Activated CD4-positive, alpha-beta memory T cell treated with anti-CD3 and anti-CD28 coated beads, Interleukin-2, amount 10 ng/mL, durations not matched to agents 7 days and 5 days (primary cell): ENCODE data around the gene SPTBN1. TPM values are rescaled to one million over a fixed set of nuclear protein-coding genes. Genes with fewer than 3 reads are reported as not detected.

ENCODE experiments used
- CTCF ChIA-PET: fragments of 350-600 bp; sonication (Branson Sonifier 250); formaldehyde crosslinking; loops from one replicate; lab custom pipeline; 2021; ENCODE audit warnings: antibody characterized with exemption, inconsistent platforms; lab: Charles Lee
- POLR2A ChIA-PET: fragments of 350-600 bp; sonication (Branson Sonifier 250); formaldehyde crosslinking; loops from one replicate; lab custom pipeline; 2021; ENCODE audit warnings: antibody characterized with exemption; lab: Charles Lee
- DNase-seq: peaks from one replicate; pipeline ENCODE4 v3.0.0-alpha.2; 2020
- H3K27ac Mint-ChIP-seq: one replicate; pipeline ENCODE4 v1.8.0; 2021; ENCODE audit warnings: mild to moderate bottlenecking, mixed read lengths
- H3K27me3 Mint-ChIP-seq: one replicate; pipeline ENCODE4 v1.8.0; 2021; ENCODE audit warnings: mixed read lengths
- H3K36me3 Mint-ChIP-seq: one replicate; pipeline ENCODE4 v1.8.0; 2021; ENCODE audit warnings: low read depth, mixed read lengths
- H3K4me1 Mint-ChIP-seq: one replicate; pipeline ENCODE4 v1.8.0; 2021; ENCODE audit warnings: mixed read lengths
- H3K4me3 Mint-ChIP-seq: one replicate; pipeline ENCODE4 v1.8.0; 2021; ENCODE audit warnings: mild to moderate bottlenecking, mixed read lengths
- H3K9me3 Mint-ChIP-seq: one replicate; pipeline ENCODE4 v1.8.0; 2021; ENCODE audit warnings: mixed read lengths
- total RNA-seq, 2 experiments: library from RNA; stranded (reverse); gene quantifications; one replicate each; pipeline ENCODE4 v1.2.3, GENCODE V29; 2021

SPTBN1 gene
- total RNA-seq, 2 experiments from 2014 or later = 112 TPM

GRCh38 chr2:54549430-54549829 lies 93.3 kb downstream of the SPTBN1 start:
- no peaks in the 10 kb centered on the region for H3K36me3 Mint-ChIP-seq
- CTCF ChIA-PET = no interaction called here
- POLR2A ChIA-PET = interaction anchor here (4.7 kb wide), 1 partner anchor 10 kb away, joined by 24 read pairs; no protein-coding TSS in a partner anchor
- no peak overlapping the region for H3K27ac Mint-ChIP-seq
- H3K9me3 Mint-ChIP-seq = no peaks in the 10 kb centered on the region
- no peak for DNase-seq
- no peak overlapping the region for H3K4me3 Mint-ChIP-seq
- peaks cover 3% of the 10 kb centered on the region for H3K4me1 Mint-ChIP-seq
- peaks cover 2% of the 10 kb centered on the region for H3K27me3 Mint-ChIP-seq

GRCh38 chr2:54549917-54550518 lies 93.9 kb downstream of the SPTBN1 start:
- no peak overlapping the region for H3K4me3 Mint-ChIP-seq
- CTCF ChIA-PET = interaction anchor here (0.7 kb wide), 1 partner anchor 22 kb away, joined by 3 read pairs; no protein-coding TSS in a partner anchor

GRCh38 chr2:54550547-54550946 lies 94.4 kb downstream of the SPTBN1 start:
- H3K4me3 Mint-ChIP-seq = no peak overlapping the region
- H3K36me3 Mint-ChIP-seq = no peaks in the 10 kb centered on the region
- H3K27me3 Mint-ChIP-seq = peaks cover 2% of the 10 kb centered on the region
- no peaks in the 10 kb centered on the region for H3K9me3 Mint-ChIP-seq
- ChIA-PET POLR2A (interaction anchor here (1.2 kb wide), 2 partner anchors 8 to 10 kb away, joined by 3 to 4 read pairs; no protein-coding TSS in a partner anchor), CTCF (interaction anchor here (0.7 kb wide), 2 partner anchors 23 to 288 kb away, joined by 3 read pairs; no protein-coding TSS in a partner anchor)
- no peak for DNase-seq
- H3K4me1 Mint-ChIP-seq = peaks cover 6% of the 10 kb centered on the region
- H3K27ac Mint-ChIP-seq = no peak overlapping the region

More at GRCh38 chr2:54549917-54550518, 93.9 kb downstream of the SPTBN1 start:
- Mint-ChIP-seq H3K9me3 (no peaks in the 10 kb centered on the region), H3K27me3 (peaks cover 2% of the 10 kb centered on the region), H3K4me1 (peaks cover 3% of the 10 kb centered on the region), H3K27ac (no peak overlapping the region), H3K36me3 (no peaks in the 10 kb centered on the region)
- POLR2A ChIA-PET = interaction anchor here (1.2 to 4.7 kb wide), 2 partner anchors 9 kb away, joined by 3 to 24 read pairs; no protein-coding TSS in a partner anchor
- no peak for DNase-seq

- peaks cover 8% of the 10 kb centered on the region for H3K4me1 Mint-ChIP-seq
Measured at GRCh38 chr2:54551123-54551756, 95.1 kb downstream of the SPTBN1 start.

GRCh38 chr2:54553075-54553474 lies 96.9 kb downstream of the SPTBN1 start:
- H3K4me3 Mint-ChIP-seq = no peak overlapping the region
- H3K9me3 Mint-ChIP-seq = no peaks in the 10 kb centered on the region
- H3K27ac Mint-ChIP-seq = no peak overlapping the region
- ChIA-PET POLR2A (interaction anchor here (15.5 kb wide), 1 partner anchor 22 kb away, joined by 570 read pairs; no protein-coding TSS in a partner anchor), CTCF (interaction anchor here (1.4 kb wide), 1 partner anchor 31 kb away, joined by 5 read pairs; no protein-coding TSS in a partner anchor)
- H3K36me3 Mint-ChIP-seq = no peaks in the 10 kb centered on the region
- H3K4me1 Mint-ChIP-seq = peaks cover 15% of the 10 kb centered on the region
- peaks cover 6% of the 10 kb centered on the region for H3K27me3 Mint-ChIP-seq
- no peak for DNase-seq

More at GRCh38 chr2:54551123-54551756, 95.1 kb downstream of the SPTBN1 start:
- POLR2A ChIA-PET = interaction anchor here (1.2 kb wide), 2 partner anchors 7 to 9 kb away, joined by 3 to 4 read pairs; no protein-coding TSS in a partner anchor
- Mint-ChIP-seq H3K9me3 (no peaks in the 10 kb centered on the region), H3K27me3 (peaks cover 2% of the 10 kb centered on the region), H3K27ac (no peak overlapping the region), H3K36me3 (no peaks in the 10 kb centered on the region), H3K4me3 (no peak overlapping the region)
- CTCF ChIA-PET = interaction anchor here (0.7 kb wide), 1 partner anchor 287 kb away, joined by 3 read pairs; no protein-coding TSS in a partner anchor
- DNase-seq = no peak

- peaks cover 6% of the 10 kb centered on the region for H3K27me3 Mint-ChIP-seq
- H3K4me3 Mint-ChIP-seq = no peak overlapping the region
- peaks cover 3% of the 10 kb centered on the region for H3K36me3 Mint-ChIP-seq
- H3K4me1 Mint-ChIP-seq = peaks cover 15% of the 10 kb centered on the region
- DNase-seq = no peak
- H3K27ac Mint-ChIP-seq = no peak overlapping the region
- ChIA-PET CTCF (interaction anchor here (0.6 to 1.4 kb wide), 5 partner anchors 10 to 662 kb away, joined by 3 to 5 read pairs (median 3); no protein-coding TSS in a partner anchor), POLR2A (interaction anchor here (1.2 to 15.5 kb wide), 2 partner anchors 21 to 72 kb away, joined by 3 to 570 read pairs; no protein-coding TSS in a partner anchor)
- H3K9me3 Mint-ChIP-seq = no peaks in the 10 kb centered on the region
Measured at GRCh38 chr2:54553775-54554174, 97.6 kb downstream of the SPTBN1 start.

- ChIA-PET CTCF (interaction anchor here (5.1 kb wide), 1 partner anchor 110 kb away, joined by 26 read pairs; no protein-coding TSS in a partner anchor), POLR2A (interaction anchor here (15.5 kb wide), 1 partner anchor 20 kb away, joined by 570 read pairs; no protein-coding TSS in a partner anchor)
- DNase-seq = no peak
- peaks cover 15% of the 10 kb centered on the region for H3K4me1 Mint-ChIP-seq
- no peak overlapping the region for H3K4me3 Mint-ChIP-seq
- H3K36me3 Mint-ChIP-seq = peaks cover 14% of the 10 kb centered on the region
- H3K27me3 Mint-ChIP-seq = peaks cover 5% of the 10 kb centered on the region
- no peaks in the 10 kb centered on the region for H3K9me3 Mint-ChIP-seq
- H3K27ac Mint-ChIP-seq = no peak overlapping the region
Measured at GRCh38 chr2:54555318-54555837, 99.3 kb downstream of the SPTBN1 start.

- no peak overlapping the region for H3K27ac Mint-ChIP-seq
- DNase-seq = no peak
- ChIA-PET POLR2A (interaction anchor here (1.6 to 15.5 kb wide), 3 partner anchors 18 to 43 kb away, joined by 4 to 570 read pairs (median 132); no protein-coding TSS in a partner anchor), CTCF (interaction anchor here (5.1 kb wide), 1 partner anchor 109 kb away, joined by 26 read pairs; no protein-coding TSS in a partner anchor)
- peaks cover 25% of the 10 kb centered on the region for H3K36me3 Mint-ChIP-seq
- H3K4me1 Mint-ChIP-seq = peaks cover 20% of the 10 kb centered on the region
- peaks cover 5% of the 10 kb centered on the region for H3K27me3 Mint-ChIP-seq
- H3K4me3 Mint-ChIP-seq = peak overlapping the region; percentile 91
- no peaks in the 10 kb centered on the region for H3K9me3 Mint-ChIP-seq
Measured at GRCh38 chr2:54556621-54557121, 100.5 kb downstream of the SPTBN1 start.

GRCh38 chr2:54557211-54557600 lies 101.1 kb downstream of the SPTBN1 start:
- H3K27ac Mint-ChIP-seq = peak overlapping the region; percentile 44
- peaks cover 5% of the 10 kb centered on the region for H3K27me3 Mint-ChIP-seq

GRCh38 chr2:54557601-54558187 lies 101.6 kb downstream of the SPTBN1 start:
- ChIA-PET POLR2A (interaction anchor here (0.6 to 15.5 kb wide), 23 partner anchors 9 to 770 kb away, joined by 3 to 570 read pairs (median 5); partner anchors contain the start of genes ACYP2 and RTN4), CTCF (interaction anchor here (1.0 to 5.4 kb wide), 10 partner anchors 12 to 147 kb away, joined by 3 to 76 read pairs (median 8); no protein-coding TSS in a partner anchor)
- peak overlapping the region; percentile 91 for H3K4me3 Mint-ChIP-seq
- H3K4me1 Mint-ChIP-seq = peaks cover 29% of the 10 kb centered on the region
- DNase-seq = peak; percentile 71
- H3K9me3 Mint-ChIP-seq = no peaks in the 10 kb centered on the region
- H3K36me3 Mint-ChIP-seq = peaks cover 30% of the 10 kb centered on the region
- peak overlapping the region; percentile 44 for H3K27ac Mint-ChIP-seq
- H3K27me3 Mint-ChIP-seq = peaks cover 5% of the 10 kb centered on the region

More at GRCh38 chr2:54557211-54557600, 101.1 kb downstream of the SPTBN1 start:
- Mint-ChIP-seq H3K4me1 (peaks cover 25% of the 10 kb centered on the region), H3K9me3 (no peaks in the 10 kb centered on the region), H3K36me3 (peaks cover 30% of the 10 kb centered on the region), H3K4me3 (peak overlapping the region; percentile 91)
- CTCF ChIA-PET = interaction anchor here (2.3 to 5.1 kb wide), 2 partner anchors 35 to 108 kb away, joined by 10 to 26 read pairs; no protein-coding TSS in a partner anchor
- POLR2A ChIA-PET = interaction anchor here (1.6 to 15.5 kb wide), 4 partner anchors 10 to 43 kb away, joined by 4 to 570 read pairs (median 78); no protein-coding TSS in a partner anchor
- no peak for DNase-seq

GRCh38 chr2:54558188-54559005 lies 102.3 kb downstream of the SPTBN1 start:
- Mint-ChIP-seq H3K27me3 (peaks cover 5% of the 10 kb centered on the region), H3K36me3 (peaks cover 34% of the 10 kb centered on the region), H3K4me1 (peaks cover 35% of the 10 kb centered on the region), H3K4me3 (peak overlapping the region; percentile 91), H3K27ac (peak overlapping the region; percentile 89), H3K9me3 (no peaks in the 10 kb centered on the region)
- ChIA-PET CTCF (interaction anchor here (0.5 to 5.4 kb wide), 19 partner anchors 11 to 1137 kb away, joined by 3 to 76 read pairs (median 6); partner anchors contain the start of gene EML6), POLR2A (interaction anchor here (0.6 to 15.5 kb wide), 34 partner anchors 8 to 1060 kb away, joined by 3 to 570 read pairs (median 4); partner anchors contain the start of genes ACYP2, PSME4 and RTN4)
- DNase-seq = peak; percentile 82
